ENCODE measurements around the gene PLEKHM3. TPM values are rescaled to one million over a fixed set of nuclear protein-coding genes. Genes with fewer than 3 reads are reported as not detected.

Gene PLEKHM3
- total RNA-seq, 2 donors from 2014 or later = 14.0 to 15.2 TPM

DNA sequence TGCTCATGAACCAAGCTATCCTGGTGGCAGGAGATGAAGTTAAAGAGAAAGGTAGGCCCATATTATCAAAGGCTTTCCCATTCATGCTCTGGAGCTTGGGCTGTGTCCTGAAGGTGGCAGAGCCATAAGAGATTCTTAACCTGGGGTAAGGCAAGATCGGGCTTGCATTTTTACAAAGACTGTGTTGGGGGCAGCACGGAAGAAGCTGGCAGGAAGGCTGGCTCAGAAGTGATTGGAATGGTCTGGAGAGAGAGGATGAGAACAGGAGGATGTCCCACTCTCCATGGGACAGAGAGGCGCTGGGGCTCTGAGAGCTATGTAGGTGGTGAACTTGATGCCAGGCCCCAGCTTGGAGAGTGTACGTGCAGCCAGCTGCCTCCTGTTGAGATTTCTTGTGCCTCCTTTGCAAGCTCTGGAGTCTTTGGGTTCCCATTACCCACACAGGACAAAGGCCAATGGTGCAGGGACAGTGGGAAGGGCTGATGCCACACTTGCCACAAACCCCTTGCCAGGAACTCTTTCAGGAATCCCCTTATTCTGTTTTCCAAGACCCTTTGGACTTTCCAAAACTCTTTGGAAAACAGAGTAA, 215.0 kb downstream of the PLEKHM3 start:
- Histone ChIP-seq H3K27me3 (no peaks in the 10 kb centered on the region), H3K9me3 (no peaks in the 10 kb centered on the region), H3K4me3 (no peak overlapping the region), H3K36me3 (replicated peaks in 1 of 2; ENCODE audit: insufficient read depth in 1 of 2, low read depth in 2 of 2) (no peaks in the 10 kb centered on the region), H3K4me1 (peaks cover 4% of the 10 kb centered on the region), H3K27ac (peak overlapping the region in 3 of 4 donors; percentile 70 to 81 (median 78))
- DNase-seq = no peak
- 80 to 84% methylated on average over 4 of the region's 4 CpGs for WGBS, 2 donors
- TF ChIP-seq POLR2A (IDR thresholded peaks at IDR 0.05) = no peak
- TF ChIP-seq, protein P1, sequence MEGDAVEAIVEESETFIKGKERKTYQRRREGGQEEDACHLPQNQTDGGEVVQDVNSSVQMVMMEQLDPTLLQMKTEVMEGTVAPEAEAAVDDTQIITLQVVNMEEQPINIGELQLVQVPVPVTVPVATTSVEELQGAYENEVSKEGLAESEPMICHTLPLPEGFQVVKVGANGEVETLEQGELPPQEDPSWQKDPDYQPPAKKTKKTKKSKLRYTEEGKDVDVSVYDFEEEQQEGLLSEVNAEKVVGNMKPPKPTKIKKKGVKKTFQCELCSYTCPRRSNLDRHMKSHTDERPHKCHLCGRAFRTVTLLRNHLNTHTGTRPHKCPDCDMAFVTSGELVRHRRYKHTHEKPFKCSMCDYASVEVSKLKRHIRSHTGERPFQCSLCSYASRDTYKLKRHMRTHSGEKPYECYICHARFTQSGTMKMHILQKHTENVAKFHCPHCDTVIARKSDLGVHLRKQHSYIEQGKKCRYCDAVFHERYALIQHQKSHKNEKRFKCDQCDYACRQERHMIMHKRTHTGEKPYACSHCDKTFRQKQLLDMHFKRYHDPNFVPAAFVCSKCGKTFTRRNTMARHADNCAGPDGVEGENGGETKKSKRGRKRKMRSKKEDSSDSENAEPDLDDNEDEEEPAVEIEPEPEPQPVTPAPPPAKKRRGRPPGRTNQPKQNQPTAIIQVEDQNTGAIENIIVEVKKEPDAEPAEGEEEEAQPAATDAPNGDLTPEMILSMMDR (IDR thresholded peaks at IDR 0.05) = no peak
- ATAC-seq = no peak
- intact Hi-C loops (cut with DNase I) = no loop called here

GRCh38 chr2:207808119-207808518, 217.2 kb downstream of the PLEKHM3 start:
- peaks cover 4% of the 10 kb centered on the region for H3K4me1 ChIP-seq
- no peaks in the 10 kb centered on the region for H3K36me3 ChIP-seq (replicated peaks in 1 of 2; ENCODE audit: insufficient read depth in 1 of 2, low read depth in 2 of 2)
- DNase-seq = no peak
- intact Hi-C loops (cut with DNase I) = no loop called here
- 91 to 94% methylated on average over 4 to 6 of the region's 6 CpGs for WGBS, 2 donors
- H3K27me3 ChIP-seq = no peaks in the 10 kb centered on the region
- H3K27ac ChIP-seq = no peak overlapping the region
- TF ChIP-seq, protein P1 (IDR thresholded peaks at IDR 0.05) = no peak
- TF ChIP-seq POLR2A (IDR thresholded peaks at IDR 0.05) = no peak
- no peak for ATAC-seq
- H3K9me3 ChIP-seq = no peaks in the 10 kb centered on the region
- H3K4me3 ChIP-seq = no peak overlapping the region

GRCh38 chr2:207807516-207807915, 217.8 kb downstream of the PLEKHM3 start:
- WGBS, 2 donors = 85 to 89% methylated on average over 5 of the region's 5 CpGs
- Histone ChIP-seq H3K27ac (no peak overlapping the region), H3K4me3 (no peak overlapping the region), H3K9me3 (no peaks in the 10 kb centered on the region), H3K4me1 (peaks cover 4% of the 10 kb centered on the region), H3K36me3 (replicated peaks in 1 of 2; ENCODE audit: insufficient read depth in 1 of 2, low read depth in 2 of 2) (no peaks in the 10 kb centered on the region), H3K27me3 (no peaks in the 10 kb centered on the region)
- TF ChIP-seq, protein P1 (IDR thresholded peaks at IDR 0.05) = no peak
- TF ChIP-seq POLR2A (IDR thresholded peaks at IDR 0.05) = no peak
- intact Hi-C loops (cut with DNase I) = no loop called here
- no peak for ATAC-seq
- no peak for DNase-seq

DNA sequence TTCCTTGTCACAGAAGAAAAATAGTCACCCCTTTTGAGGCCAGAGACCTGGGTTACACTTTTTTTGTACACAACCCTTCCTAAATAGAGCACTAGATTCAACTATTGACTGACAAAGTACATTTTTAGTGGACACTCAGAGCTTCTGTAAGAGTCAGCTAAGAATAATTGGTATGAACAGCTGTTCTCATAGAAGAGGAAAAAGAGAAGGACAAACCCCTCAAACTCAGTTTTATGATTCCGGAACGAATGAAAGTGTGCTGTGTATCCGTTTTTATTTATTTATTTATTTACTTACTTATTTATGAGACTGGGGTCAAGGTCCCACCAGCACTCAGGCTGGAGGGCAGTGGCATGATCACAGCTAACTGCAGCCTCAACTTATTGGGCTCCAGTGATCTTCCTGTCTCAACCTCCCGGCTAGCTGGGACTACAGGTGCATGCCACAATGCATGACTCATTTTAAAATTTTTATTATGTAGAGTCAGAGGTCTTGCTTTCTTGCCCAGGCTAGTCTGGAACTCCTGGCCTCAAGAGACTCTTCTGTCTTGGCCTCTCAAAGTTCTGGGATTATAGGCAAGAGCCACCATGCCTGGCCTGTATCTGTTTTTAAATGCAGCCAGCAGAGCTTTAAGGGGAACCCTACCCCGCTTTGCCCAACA, 219.6 kb downstream of the PLEKHM3 start:
- TF ChIP-seq, protein P1 (IDR thresholded peaks at IDR 0.05) = no peak
- no peak for TF ChIP-seq POLR2A (IDR thresholded peaks at IDR 0.05)
- no peaks in the 10 kb centered on the region for H3K9me3 ChIP-seq
- WGBS, 2 donors = 76 to 79% methylated on average over 5 of the region's 5 CpGs
- H3K4me3 ChIP-seq = no peak overlapping the region
- DNase-seq (no peak), ATAC-seq (no peak)
- no peaks in the 10 kb centered on the region for H3K36me3 ChIP-seq (replicated peaks in 1 of 2; ENCODE audit: insufficient read depth in 1 of 2, low read depth in 2 of 2)
- H3K27ac ChIP-seq = no peak overlapping the region
- no peaks in the 10 kb centered on the region for H3K27me3 ChIP-seq
- intact Hi-C loops (cut with DNase I) = no loop called here
- H3K4me1 ChIP-seq = peaks cover 4% of the 10 kb centered on the region

DNA sequence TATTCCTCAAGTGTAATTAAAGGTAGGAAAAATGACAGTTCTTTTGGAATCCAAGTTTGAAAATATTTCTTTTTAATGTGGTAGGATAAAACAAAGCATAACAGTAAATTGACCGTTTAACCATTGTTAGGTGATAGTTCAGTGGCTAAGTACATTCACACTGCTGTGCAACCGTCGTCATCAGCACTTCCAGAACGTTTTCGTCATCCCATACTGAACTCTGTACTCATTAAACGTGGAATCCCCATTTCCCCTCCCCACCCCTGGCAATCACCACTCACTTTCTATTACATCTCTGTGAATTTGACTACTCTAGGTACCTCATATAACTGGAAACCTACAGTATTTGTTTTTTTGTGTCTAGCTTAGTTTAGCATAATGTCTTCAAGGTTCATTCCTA, 222.7 kb downstream of the PLEKHM3 start:
- Histone ChIP-seq H3K9me3 (no peaks in the 10 kb centered on the region), H3K27me3 (no peaks in the 10 kb centered on the region), H3K4me3 (no peak overlapping the region), H3K36me3 (replicated peaks in 1 of 2; ENCODE audit: insufficient read depth in 1 of 2, low read depth in 2 of 2) (no peaks in the 10 kb centered on the region), H3K27ac (no peak overlapping the region), H3K4me1 (peaks cover 4% of the 10 kb centered on the region)
- ATAC-seq (no peak), DNase-seq (no peak)
- WGBS, 2 donors = 84 to 85% methylated on average over 6 of the region's 6 CpGs
- TF ChIP-seq, protein P1 (IDR thresholded peaks at IDR 0.05) = no peak
- intact Hi-C loops (cut with DNase I) = no loop called here
